GM15510 (cell line): Measurements from ENCODE around the gene CKS1B.

Experiments used
- POLR2A ChIP-seq: IDR thresholded peaks from 3 replicates; pipeline ENCODE4 v1.6.1; 2011; ENCODE audit warnings: borderline replicate concordance; ENCODE audit not compliant: insufficient read length; ENCODE audit errors: extremely low read depth

Gene CKS1B

GRCh38 chr1:154967331-154967950 lies 7.0 kb upstream of the CKS1B start:
- TF ChIP-seq POLR2A: no peak

DNA sequence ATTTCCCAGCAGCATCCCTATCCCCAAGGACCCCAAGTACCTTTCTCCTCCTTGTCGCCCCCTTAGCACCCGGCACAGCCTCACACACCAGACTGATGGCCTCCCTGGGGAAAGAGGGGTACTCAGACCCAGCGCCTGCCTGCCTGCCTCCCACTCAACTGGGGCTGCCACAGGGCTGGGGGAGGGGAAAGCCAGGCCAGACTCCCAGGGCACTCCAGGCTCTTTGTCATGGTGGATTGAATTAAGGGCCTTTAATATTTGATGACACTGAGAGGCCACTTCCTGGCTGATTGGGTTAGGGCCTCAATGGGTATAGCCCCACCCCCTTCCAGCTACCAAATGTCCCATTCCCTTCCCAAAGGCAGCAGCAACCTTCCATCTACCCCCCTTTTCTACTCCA lies 5.8 kb upstream of the CKS1B start:
- TF ChIP-seq POLR2A: no peak

GRCh38 chr1:154969246-154969645 lies 5.2 kb upstream of the CKS1B start:
- no peak for TF ChIP-seq POLR2A

GRCh38 chr1:154969860-154970452 lies 4.5 kb upstream of the CKS1B start:
- no peak for TF ChIP-seq POLR2A

DNA sequence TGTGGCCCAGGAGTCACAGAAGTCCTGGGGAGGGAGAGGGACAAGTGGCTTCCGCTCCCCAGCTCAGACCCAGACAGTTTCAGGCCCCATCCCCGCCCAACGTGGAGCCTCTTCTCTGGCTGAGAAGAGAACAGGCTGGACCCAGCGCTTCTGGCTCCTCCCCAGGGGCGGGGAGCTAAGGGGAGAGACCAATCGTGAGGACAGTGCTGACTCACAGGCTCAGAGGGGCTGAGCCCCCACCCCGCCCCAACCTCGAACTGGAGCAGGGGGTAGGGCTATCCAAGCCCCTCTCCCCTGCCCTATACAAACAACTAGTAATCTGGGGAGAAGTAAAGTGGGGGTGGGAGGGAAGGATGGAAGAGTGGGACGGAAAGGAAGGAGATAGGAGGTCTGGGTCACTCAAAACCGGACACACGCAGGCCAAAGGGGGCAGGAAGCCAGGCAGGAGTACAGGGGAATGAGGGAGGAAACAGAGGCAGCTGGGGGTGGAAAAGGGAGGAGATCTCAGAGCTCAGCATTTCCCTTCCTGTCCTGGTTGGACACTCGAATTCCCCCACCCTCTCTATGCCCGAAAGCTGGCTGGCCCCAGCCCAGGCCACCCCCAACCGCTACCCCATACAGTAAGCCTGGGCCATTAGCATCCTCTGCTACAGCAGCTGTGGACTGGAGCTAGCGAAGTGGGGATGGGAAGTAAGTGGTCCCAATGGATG lies 3.7 kb upstream of the CKS1B start, which contains the start of gene SHC1:
SHC1 (minus strand) TSS at position 117 of the 710 bp plus-strand sequence. CDS start 221 bp downstream, outside the sequence.
- no peak for TF ChIP-seq POLR2A

- no peak for TF ChIP-seq POLR2A
Observed at GRCh38 chr1:154971341-154971998, 3.0 kb upstream of the CKS1B start.

DNA sequence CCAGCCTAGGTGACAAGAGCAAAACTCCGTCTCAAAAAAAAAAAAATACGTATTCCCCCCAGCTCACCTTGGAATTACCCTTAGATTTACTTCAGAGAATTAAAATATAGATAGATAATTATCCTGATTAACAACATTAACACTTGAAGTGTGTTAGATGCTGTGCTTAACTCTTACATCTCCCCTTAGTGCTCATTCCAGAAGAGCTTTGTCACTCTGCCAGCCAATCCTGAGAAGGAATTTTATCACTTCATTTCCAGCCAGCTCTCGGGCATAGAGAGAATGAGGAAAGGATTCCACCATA lies 2.3 kb upstream of the CKS1B start:
- no peak for TF ChIP-seq POLR2A

GRCh38 chr1:154972517-154973343 lies 1.8 kb upstream of the CKS1B start:
- no peak for TF ChIP-seq POLR2A

- peak; percentile 38 for TF ChIP-seq POLR2A
Observed at GRCh38 chr1:154973344-154974101, 958 bp upstream of the CKS1B start.

DNA sequence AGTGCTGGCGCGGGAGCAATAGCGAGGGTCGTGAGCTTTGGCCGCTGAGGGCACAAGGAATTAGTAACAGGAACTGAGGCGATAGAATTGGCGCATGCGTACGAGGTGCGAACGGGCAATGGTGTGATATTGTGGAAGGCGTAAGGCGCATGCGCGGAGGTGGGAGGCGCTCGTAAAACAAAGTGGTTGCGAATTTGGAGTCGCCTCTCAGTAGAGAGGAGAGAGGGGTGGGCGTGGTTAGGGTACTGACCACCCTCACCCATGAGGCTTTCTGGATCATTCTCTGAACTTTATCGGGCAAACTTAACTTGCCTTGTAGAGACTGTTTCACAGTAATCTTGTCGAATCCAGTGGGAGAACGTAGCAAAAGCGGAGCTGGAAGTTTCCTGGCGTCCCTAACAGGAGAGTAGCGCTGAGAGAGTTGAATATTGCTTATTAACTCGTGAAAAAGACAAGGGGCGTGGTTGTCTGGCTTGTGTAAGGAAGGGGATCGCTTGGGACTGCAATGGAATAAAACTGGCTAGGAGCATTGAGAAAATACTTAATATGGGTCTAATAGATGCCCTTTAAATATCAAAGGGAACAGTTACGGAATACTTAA lies 427 bp downstream of the CKS1B start:
- TF ChIP-seq POLR2A: peak; percentile 61

DNA sequence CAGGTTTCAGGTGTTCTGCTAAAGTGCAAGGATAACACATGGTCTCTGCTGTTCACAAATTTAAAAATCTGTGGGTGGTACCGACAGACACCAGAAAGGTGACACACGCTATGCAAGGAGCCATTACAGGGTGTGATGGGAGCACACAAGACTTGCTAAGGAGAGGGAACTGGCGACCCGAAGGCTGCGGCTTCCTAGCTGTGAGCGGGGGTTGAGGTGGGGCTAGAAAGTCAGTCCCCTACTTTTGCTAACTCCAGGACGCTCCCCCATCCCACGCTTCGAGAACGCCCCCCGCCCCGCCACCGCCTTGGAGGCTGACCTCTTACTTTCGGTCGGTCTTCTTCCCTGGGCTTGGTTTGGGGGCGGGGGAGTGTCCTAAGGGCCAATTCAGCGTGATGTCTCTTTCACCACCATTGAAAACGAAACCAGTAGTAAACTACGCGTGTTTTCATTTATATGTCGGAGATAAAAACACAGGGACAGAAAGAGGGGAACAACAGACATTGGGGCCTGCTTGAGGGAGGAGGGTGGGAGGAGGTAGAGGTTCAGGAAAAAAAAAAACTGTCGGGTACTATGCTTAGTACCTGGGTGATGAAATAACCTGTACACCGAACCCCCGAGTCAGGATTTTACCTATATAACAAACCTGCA lies 1.1 kb downstream of the CKS1B start:
- no peak for TF ChIP-seq POLR2A

DNA sequence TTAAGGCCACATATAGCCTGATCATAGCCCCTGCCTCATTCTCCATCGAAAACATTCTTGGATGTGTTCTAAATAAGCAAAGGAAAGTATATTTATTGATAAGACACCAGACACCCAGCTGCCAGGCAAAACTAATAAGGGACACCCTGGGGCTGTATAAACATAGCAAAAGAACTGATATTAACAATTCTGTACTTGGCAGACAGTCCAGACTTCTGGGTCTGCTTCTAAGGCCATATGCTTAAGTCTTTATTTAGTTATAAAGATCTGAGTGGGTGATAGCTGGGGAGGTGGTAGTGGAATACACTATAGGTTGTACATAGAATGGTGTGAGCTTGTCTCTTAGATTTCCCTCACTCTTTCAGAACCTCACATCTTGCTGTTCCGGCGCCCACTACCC lies 3.9 kb downstream of the CKS1B start:
- no peak for TF ChIP-seq POLR2A

GRCh38 chr1:154982341-154982740 lies 7.9 kb downstream of the CKS1B start:
- TF ChIP-seq POLR2A: no peak

DNA sequence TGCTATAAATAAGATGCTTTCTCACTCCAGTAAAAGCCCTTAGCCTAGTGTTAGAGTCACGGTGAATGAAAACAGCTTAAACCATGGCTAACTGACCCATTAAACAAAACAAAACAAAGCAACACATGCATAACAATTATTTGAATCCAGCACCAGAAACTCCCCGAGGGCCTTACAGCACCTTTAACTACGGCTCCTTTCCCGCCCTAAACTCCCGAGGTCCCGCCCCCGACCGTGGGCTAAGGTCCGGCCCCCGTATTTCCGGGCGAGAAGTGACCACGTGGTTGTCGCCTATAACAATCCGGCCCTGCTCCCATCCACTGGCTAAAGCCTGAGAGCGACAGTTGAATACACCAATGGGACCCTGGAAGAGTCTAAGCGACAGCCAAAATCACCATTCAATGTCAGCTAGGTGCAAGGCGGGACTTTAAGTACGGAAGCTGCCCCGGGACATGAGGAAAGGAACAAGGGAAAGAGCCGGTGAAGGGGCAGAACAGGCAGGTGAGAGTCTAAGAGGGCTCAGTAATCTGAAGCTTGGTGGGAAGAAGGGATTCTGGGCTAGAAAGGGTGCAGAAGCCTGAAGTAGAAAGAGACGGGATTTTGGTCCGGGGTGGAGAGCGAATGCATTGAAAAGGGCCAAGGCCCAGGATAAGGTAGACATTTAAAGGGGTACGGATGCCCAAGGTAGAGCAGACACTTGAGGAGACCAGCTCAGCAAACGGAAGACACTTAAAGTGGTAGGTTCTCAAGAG lies 8.6 kb downstream of the CKS1B start, which contains the start of gene FLAD1:
FLAD1 (plus strand) TSS at position 448 of the 752 bp plus-strand sequence. CDS start 351 bp downstream, outside the sequence.
- peak; percentile 53 for TF ChIP-seq POLR2A
